ENCODE measurements around the gene TRPM5.

TRPM5 gene

GRCh38 chr11:2468363-2469235 lies 24.3 kb upstream of the TRPM5 start:
- DNase-seq (ENCODE audit: low read depth): no peak

GRCh38 chr11:2467695-2468055 lies 23.4 kb upstream of the TRPM5 start:
- DNase-seq (ENCODE audit: low read depth): no peak

- DNase-seq (ENCODE audit: low read depth): no peak
Observed at GRCh38 chr11:2466869-2467694, 22.8 kb upstream of the TRPM5 start.

- no peak for DNase-seq (ENCODE audit: low read depth)
Observed at GRCh38 chr11:2466069-2466801, 21.9 kb upstream of the TRPM5 start.

GRCh38 chr11:2465202-2466068 lies 21.1 kb upstream of the TRPM5 start:
- no peak for DNase-seq (ENCODE audit: low read depth)

- DNase-seq (ENCODE audit: low read depth): no peak
Observed at GRCh38 chr11:2464451-2465165, 20.3 kb upstream of the TRPM5 start.

- no peak for DNase-seq (ENCODE audit: low read depth)
Observed at GRCh38 chr11:2463766-2464277, 19.5 kb upstream of the TRPM5 start.

GRCh38 chr11:2462986-2463765 lies 18.9 kb upstream of the TRPM5 start:
- DNase-seq (ENCODE audit: low read depth): no peak

GRCh38 chr11:2462543-2462985 lies 18.2 kb upstream of the TRPM5 start:
- no peak for DNase-seq (ENCODE audit: low read depth)

- no peak for DNase-seq (ENCODE audit: low read depth)
Observed at GRCh38 chr11:2461956-2462542, 17.7 kb upstream of the TRPM5 start.

GRCh38 chr11:2461253-2461955 lies 17.1 kb upstream of the TRPM5 start:
- no peak for DNase-seq (ENCODE audit: low read depth)

GRCh38 chr11:2460540-2461252 lies 16.4 kb upstream of the TRPM5 start:
- DNase-seq (ENCODE audit: low read depth): no peak

- DNase-seq (ENCODE audit: low read depth): no peak
Observed at GRCh38 chr11:2459796-2460531, 15.7 kb upstream of the TRPM5 start.

- DNase-seq (ENCODE audit: low read depth): no peak
Observed at GRCh38 chr11:2459016-2459725, 14.9 kb upstream of the TRPM5 start.

- no peak for DNase-seq (ENCODE audit: low read depth)
Observed at GRCh38 chr11:2458321-2458720, 14.0 kb upstream of the TRPM5 start.

- DNase-seq (ENCODE audit: low read depth): no peak
Observed at GRCh38 chr11:2453436-2453835, 9.1 kb upstream of the TRPM5 start.

Measured in stromal cell of bone marrow (primary cell).